Stomach (tissue), 4 donors: ENCODE results near the gene PLCB4.

Experiments
- POLR2A ChIP-seq, 4 donors: fragments of 450-650 bp; IDR thresholded peaks; one replicate each; pipeline ENCODE4 v1.6.1; 2016; ENCODE audit warnings: antibody characterized with exemption in 4 of 4, control low read depth in 2 of 4, mild to moderate bottlenecking in 1 of 4, moderate library complexity in 1 of 4
- TF ChIP-seq, protein P1 (sequence below), 7 experiments: fragments of 450-650 bp in 4 of 7; fragments of 200-600 bp in 3 of 7; sonication (generic) in 3 of 7; IDR thresholded peaks; one replicate each; pipeline ENCODE4 v1.5.1; 2016 to 2019; ENCODE audit warnings: antibody characterized with exemption in 7 of 7, control low read depth in 2 of 7, mild to moderate bottlenecking in 1 of 7

- TF ChIP-seq, protein P1, sequence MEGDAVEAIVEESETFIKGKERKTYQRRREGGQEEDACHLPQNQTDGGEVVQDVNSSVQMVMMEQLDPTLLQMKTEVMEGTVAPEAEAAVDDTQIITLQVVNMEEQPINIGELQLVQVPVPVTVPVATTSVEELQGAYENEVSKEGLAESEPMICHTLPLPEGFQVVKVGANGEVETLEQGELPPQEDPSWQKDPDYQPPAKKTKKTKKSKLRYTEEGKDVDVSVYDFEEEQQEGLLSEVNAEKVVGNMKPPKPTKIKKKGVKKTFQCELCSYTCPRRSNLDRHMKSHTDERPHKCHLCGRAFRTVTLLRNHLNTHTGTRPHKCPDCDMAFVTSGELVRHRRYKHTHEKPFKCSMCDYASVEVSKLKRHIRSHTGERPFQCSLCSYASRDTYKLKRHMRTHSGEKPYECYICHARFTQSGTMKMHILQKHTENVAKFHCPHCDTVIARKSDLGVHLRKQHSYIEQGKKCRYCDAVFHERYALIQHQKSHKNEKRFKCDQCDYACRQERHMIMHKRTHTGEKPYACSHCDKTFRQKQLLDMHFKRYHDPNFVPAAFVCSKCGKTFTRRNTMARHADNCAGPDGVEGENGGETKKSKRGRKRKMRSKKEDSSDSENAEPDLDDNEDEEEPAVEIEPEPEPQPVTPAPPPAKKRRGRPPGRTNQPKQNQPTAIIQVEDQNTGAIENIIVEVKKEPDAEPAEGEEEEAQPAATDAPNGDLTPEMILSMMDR (IDR thresholded peaks at IDR 0.05) = no peak
- no peak for TF ChIP-seq POLR2A (IDR thresholded peaks at IDR 0.05)
Measured at GRCh38 chr20:9160331-9160730, 91.4 kb downstream of the PLCB4 start.
